IMR-90 (cell line): ENCODE data around the gene KRTAP10-6. TPM values are rescaled to one million over a fixed set of nuclear protein-coding genes. Genes with fewer than 3 reads are reported as not detected.

Experiments used
- ATAC-seq: fragments of 200-7000 bp; cut with Tn5 transposase; 2 replicates; pipeline ENCODE4 v1.9.1; 2020; ENCODE audit warnings: low read depth, mild to moderate bottlenecking, moderate library complexity
- BruUV-seq: library from RNA; stranded (reverse); fragments of 400-500 nt; replicated peaks from 2 replicates; lab custom pipeline; 2021; lab: Mats Ljungman, UMichigan
- CTCF ChIA-PET: fragments of 300-600 bp; formaldehyde crosslinking; extraction: SDS; loops from one replicate; lab custom pipeline; 2021; ENCODE audit warnings: antibody characterized with exemption; lab: Yijun Ruan, JAX
- POLR2A ChIA-PET: fragments of 300-600 bp; sonication (Branson Sonifier 250); formaldehyde crosslinking; loops from one replicate; lab custom pipeline; 2022; ENCODE audit warnings: antibody characterized with exemption; ENCODE audit not compliant: unreplicated experiment; lab: Charles Lee
- DNase-seq: peaks from one replicate; pipeline ENCODE4 v3.0.0; 2013
- H2AFZ ChIP-seq: replicated peaks from 2 replicates; pipeline ENCODE3; 2013; ENCODE audit warnings: low read length, mild to moderate bottlenecking; ENCODE audit not compliant: poor library complexity
- H2AK5ac ChIP-seq: 2 replicates; pipeline ENCODE4 v1.6.1; 2013; ENCODE audit warnings: low read depth, low read length, inconsistent platforms
- H2AK9ac ChIP-seq: replicated peaks from 2 replicates; pipeline ENCODE3; 2013; ENCODE audit warnings: mild to moderate bottlenecking, low read depth, low read length, moderate library complexity; ENCODE audit not compliant: poor library complexity
- H2BK120ac ChIP-seq: 2 replicates; pipeline ENCODE4 v1.6.1; 2013; ENCODE audit warnings: low read depth, low read length, inconsistent platforms
- H2BK15ac ChIP-seq: 3 replicates; pipeline ENCODE4 v1.6.1; 2013; ENCODE audit warnings: low read depth, low read length, inconsistent platforms
- H2BK20ac ChIP-seq: 2 replicates; pipeline ENCODE4 v1.6.1; 2013; ENCODE audit warnings: low read depth, mild to moderate bottlenecking, inconsistent platforms, low read length, moderate library complexity
- H2BK5ac ChIP-seq: 2 replicates; pipeline ENCODE4 v1.6.1; 2013; ENCODE audit warnings: mild to moderate bottlenecking, low read depth, low read length, inconsistent platforms; ENCODE audit not compliant: poor library complexity, severe bottlenecking
- H3K14ac ChIP-seq: replicated peaks from 2 replicates; pipeline ENCODE4 v1.6.1; 2013; ENCODE audit warnings: low read depth, low read length, inconsistent platforms
- H3K18ac ChIP-seq: 2 replicates; pipeline ENCODE4 v1.6.1; 2013; ENCODE audit warnings: low read depth, low read length, control low read depth
- H3K23ac ChIP-seq: 2 replicates; pipeline ENCODE4 v1.6.1; 2013; ENCODE audit warnings: low read depth, low read length, inconsistent platforms
- H3K27ac ChIP-seq: 2 replicates; pipeline ENCODE4 v1.5.1; 2013; ENCODE audit warnings: mild to moderate bottlenecking, control low read depth, low read length; ENCODE audit not compliant: insufficient read depth
- H3K27me3 ChIP-seq: 2 replicates; pipeline ENCODE4 v1.6.1; 2013; ENCODE audit warnings: low read length; ENCODE audit not compliant: control insufficient read depth, insufficient read depth
- H3K36me3 ChIP-seq: 2 replicates; pipeline ENCODE4 v1.6.1; 2013; ENCODE audit warnings: low read length, mixed read lengths; ENCODE audit not compliant: control insufficient read depth, insufficient read depth
- H3K4ac ChIP-seq: 2 replicates; pipeline ENCODE4 v1.6.1; 2013; ENCODE audit warnings: low read depth, low read length, inconsistent platforms
- H3K4me1 ChIP-seq: 2 replicates; pipeline ENCODE4 v1.6.1; 2013; ENCODE audit warnings: low read length, mixed read lengths; ENCODE audit not compliant: control insufficient read depth, insufficient read depth
- H3K4me2 ChIP-seq: 2 replicates; pipeline ENCODE4 v1.6.1; 2013; ENCODE audit warnings: low read depth, mild to moderate bottlenecking, control low read depth, low read length, moderate library complexity
- H3K4me3 ChIP-seq: 2 replicates; pipeline ENCODE4 v1.5.1; 2013; ENCODE audit warnings: low read depth, mild to moderate bottlenecking, control low read depth, low read length, moderate library complexity; ENCODE audit not compliant: insufficient read depth
- H3K56ac ChIP-seq: 2 replicates; pipeline ENCODE4 v1.6.1; 2013; ENCODE audit warnings: low read length, inconsistent platforms; ENCODE audit not compliant: insufficient read depth; ENCODE audit errors: extremely low read depth
- H3K79me1 ChIP-seq, 2 experiments: 2 replicates each; pipeline ENCODE4 v1.6.1; 2013; ENCODE audit warnings: low read length in 2 of 2, inconsistent platforms in 1 of 2, low read depth in 1 of 2
- H3K9ac ChIP-seq: 2 replicates; pipeline ENCODE4 v1.6.1; 2013; ENCODE audit warnings: low read depth, low read length, control low read depth
- H3K9me1 ChIP-seq: 2 replicates; pipeline ENCODE4 v1.6.1; 2013; ENCODE audit warnings: low read length, inconsistent platforms; ENCODE audit not compliant: insufficient read depth
- H3K9me3 ChIP-seq: 2 replicates; pipeline ENCODE4 v1.6.1; 2013; ENCODE audit warnings: low read length; ENCODE audit not compliant: control insufficient read depth, insufficient read depth
- H4K20me1 ChIP-seq: 2 replicates; pipeline ENCODE4 v1.6.1; 2013; ENCODE audit warnings: low read length, inconsistent platforms; ENCODE audit not compliant: insufficient read depth
- H4K5ac ChIP-seq: 2 replicates; pipeline ENCODE4 v1.6.1; 2013; ENCODE audit warnings: mild to moderate bottlenecking, low read depth, low read length, control low read depth
- H4K8ac ChIP-seq, 2 experiments: 2 replicates each; pipeline ENCODE4 v1.6.1; 2013; ENCODE audit warnings: low read depth in 2 of 2, low read length in 2 of 2, control low read depth in 1 of 2, inconsistent platforms in 1 of 2
- H4K91ac ChIP-seq: 2 replicates; pipeline ENCODE4 v1.6.1; 2013; ENCODE audit warnings: low read depth, low read length, inconsistent platforms; ENCODE audit not compliant: insufficient read depth
- BHLHE40 ChIP-seq: fragments of 150-350 bp; IDR thresholded peaks from 2 replicates; pipeline ENCODE4 v1.6.1; 2016; ENCODE audit warnings: mild to moderate bottlenecking, low read depth, low read length
- CEBPB ChIP-seq: IDR thresholded peaks from 2 replicates; pipeline ENCODE4 v1.6.1; 2012; ENCODE audit warnings: low read depth, low read length, improper control_type of control experiment
- CHD1 ChIP-seq: IDR thresholded peaks from 2 replicates; pipeline ENCODE4 v1.6.1; 2012; ENCODE audit warnings: low read depth, low read length, improper control_type of control experiment
- MAFK ChIP-seq: IDR thresholded peaks from 2 replicates; pipeline ENCODE4 v1.6.1; 2012; ENCODE audit warnings: low read depth, low read length, improper control_type of control experiment
- MAZ ChIP-seq: IDR thresholded peaks from 2 replicates; pipeline ENCODE4 v1.6.1; 2012; ENCODE audit warnings: low read depth, mild to moderate bottlenecking, low read length, improper control_type of control experiment, moderate library complexity, borderline replicate concordance
- MXI1 ChIP-seq: IDR thresholded peaks from 2 replicates; pipeline ENCODE4 v1.6.1; 2012; ENCODE audit warnings: low read depth, mild to moderate bottlenecking, low read length, moderate library complexity, borderline replicate concordance
- POLR2A ChIP-seq: IDR thresholded peaks from 2 replicates; pipeline ENCODE4 v1.6.1; 2012; ENCODE audit warnings: mild to moderate bottlenecking, low read depth, low read length
- RAD21 ChIP-seq: IDR thresholded peaks from 2 replicates; pipeline ENCODE4 v1.6.1; 2012; ENCODE audit warnings: low read length, improper control_type of control experiment
- RFX5 ChIP-seq: IDR thresholded peaks from 2 replicates; pipeline ENCODE4 v1.8.0; 2012; ENCODE audit warnings: low read depth, mild to moderate bottlenecking, low read length, moderate library complexity
- WGBS, 2 experiments: methylation state at CpG; one replicate each; pipeline versions ENCODE4 v1.1.5 to v1.1.7; 2013; ENCODE audit warnings: missing lambda C conversion rate in 2 of 2; ENCODE audit not compliant: insufficient read length in 1 of 2; ENCODE audit errors: extremely low coverage in 2 of 2; 5-methylcytosine and 5-hydroxymethylcytosine counted together
- dilution Hi-C: fragments of 300-500 bp; cut with HindIII; formaldehyde crosslinking; loops from one replicate; pipeline ENCODE4 v1.14.3; 2018; ENCODE audit warnings: low sequenced_read_pairs; ENCODE audit not compliant: unreplicated experiment
- in situ Hi-C: fragments of 300-500 bp; cut with MboI; formaldehyde crosslinking; loops from 3 replicates; pipeline ENCODE4 v1.14.3; 2019; ENCODE audit warnings: low sequenced_read_pairs, inconsistent platforms, mixed read lengths
- intact Hi-C: fragments of 100-400 bp; cut with micrococcal nuclease; formaldehyde crosslinking; loops from 2 replicates; pipeline ENCODE4 v1.10.0; 2022
- polyA plus RNA-seq, 3 experiments: library from polyadenylated mRNA; depleted of rRNA; stranded (reverse); fragments of >200 nt; gene quantifications; 2 replicates each; pipeline ENCODE4 v1.2.3, GENCODE V29; 2012; ENCODE audit warnings: low replicate concordance in 1 of 3
- total RNA-seq: library from RNA; depleted of rRNA; stranded (reverse); fragments of >200 nt; gene quantifications from 2 replicates; pipeline ENCODE4 v1.2.3, GENCODE V29; 2012
- TF ChIP-seq, protein P1 (sequence below): conservative IDR thresholded peaks from 2 replicates; pipeline ENCODE4 v1.5.1; 2012; ENCODE audit warnings: mild to moderate bottlenecking, low read depth, low read length, improper control_type of control experiment
- TF ChIP-seq, protein P2 (sequence below): fragments of 150-350 bp; IDR thresholded peaks from 2 replicates; pipeline ENCODE4 v1.6.1; 2017; ENCODE audit warnings: mild to moderate bottlenecking, antibody characterized with exemption, low read length, low read depth
- TF ChIP-seq, protein P3 (sequence below): fragments of 150-350 bp; IDR thresholded peaks from 2 replicates; pipeline ENCODE4 v1.6.1; 2016; ENCODE audit warnings: low read depth, mild to moderate bottlenecking, low read length, moderate library complexity, borderline replicate concordance

Gene KRTAP10-6
- total and polyA plus RNA-seq, 2 of the 4 experiments (the other 2 are of a cell fraction): not detected

DNA sequence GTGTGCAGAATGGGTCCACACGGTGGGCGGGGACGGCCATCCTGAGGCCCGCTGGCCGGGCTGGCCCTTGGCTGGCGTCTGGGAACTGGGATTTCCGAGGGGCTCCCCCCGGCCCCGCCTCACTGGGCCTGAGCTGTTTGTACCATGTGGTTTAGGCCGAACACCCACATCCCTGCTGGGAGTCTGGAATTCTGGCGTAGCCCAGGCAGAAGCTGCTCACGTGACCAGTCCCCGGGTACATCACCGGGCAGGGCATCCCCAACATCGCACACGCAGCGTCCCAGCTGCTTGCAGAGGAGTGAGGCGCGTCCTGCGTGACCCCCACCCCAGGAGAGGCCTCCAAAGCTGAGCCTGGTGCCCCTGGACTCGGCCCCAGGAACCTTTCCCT is 10.2 kb upstream of the KRTAP10-6 start:
- Histone ChIP-seq H3K18ac (no peak overlapping the region), H2BK5ac (no peak overlapping the region), H4K8ac (no peak overlapping the region), H3K27me3 (peaks cover 2% of the 10 kb centered on the region), H3K4me1 (no peaks in the 10 kb centered on the region), H3K4ac (no peak overlapping the region), H3K4me2 (no peak overlapping the region), H3K27ac (no peak overlapping the region), H4K5ac (no peak overlapping the region), H3K9ac (no peak overlapping the region), H3K9me1 (no peaks in the 10 kb centered on the region), H2AFZ (no peak overlapping the region), H3K56ac (no peak overlapping the region), H2AK9ac (no peak overlapping the region), H4K20me1 (no peaks in the 10 kb centered on the region), H3K9me3 (no peaks in the 10 kb centered on the region), H3K14ac (no peak overlapping the region), H2BK120ac (no peak overlapping the region), H3K36me3 (no peaks in the 10 kb centered on the region), H2AK5ac (no peak overlapping the region), H3K23ac (no peak overlapping the region), H4K91ac (no peak overlapping the region), H3K4me3 (no peak overlapping the region), H2BK15ac (no peak overlapping the region), H3K79me1 (no peaks in the 10 kb centered on the region), H2BK20ac (no peak overlapping the region)
- BruUV-seq: no TSS peak
- in situ Hi-C loops: no loop called here
- DNase-seq (no peak), ATAC-seq (no peak)
- dilution Hi-C loops: no loop called here
- 46% methylated on average over 10 of the region's 21 CpGs; no CpG with 5 or more reads in 1 of the 2 experiments for WGBS, 2 experiments
- no peak for TF ChIP-seq CEBPB
- TF ChIP-seq, protein P1, sequence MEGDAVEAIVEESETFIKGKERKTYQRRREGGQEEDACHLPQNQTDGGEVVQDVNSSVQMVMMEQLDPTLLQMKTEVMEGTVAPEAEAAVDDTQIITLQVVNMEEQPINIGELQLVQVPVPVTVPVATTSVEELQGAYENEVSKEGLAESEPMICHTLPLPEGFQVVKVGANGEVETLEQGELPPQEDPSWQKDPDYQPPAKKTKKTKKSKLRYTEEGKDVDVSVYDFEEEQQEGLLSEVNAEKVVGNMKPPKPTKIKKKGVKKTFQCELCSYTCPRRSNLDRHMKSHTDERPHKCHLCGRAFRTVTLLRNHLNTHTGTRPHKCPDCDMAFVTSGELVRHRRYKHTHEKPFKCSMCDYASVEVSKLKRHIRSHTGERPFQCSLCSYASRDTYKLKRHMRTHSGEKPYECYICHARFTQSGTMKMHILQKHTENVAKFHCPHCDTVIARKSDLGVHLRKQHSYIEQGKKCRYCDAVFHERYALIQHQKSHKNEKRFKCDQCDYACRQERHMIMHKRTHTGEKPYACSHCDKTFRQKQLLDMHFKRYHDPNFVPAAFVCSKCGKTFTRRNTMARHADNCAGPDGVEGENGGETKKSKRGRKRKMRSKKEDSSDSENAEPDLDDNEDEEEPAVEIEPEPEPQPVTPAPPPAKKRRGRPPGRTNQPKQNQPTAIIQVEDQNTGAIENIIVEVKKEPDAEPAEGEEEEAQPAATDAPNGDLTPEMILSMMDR: no peak
- TF ChIP-seq RFX5: no peak
- no peak for TF ChIP-seq MAFK
- no peak for TF ChIP-seq RAD21
- TF ChIP-seq, protein P2, sequence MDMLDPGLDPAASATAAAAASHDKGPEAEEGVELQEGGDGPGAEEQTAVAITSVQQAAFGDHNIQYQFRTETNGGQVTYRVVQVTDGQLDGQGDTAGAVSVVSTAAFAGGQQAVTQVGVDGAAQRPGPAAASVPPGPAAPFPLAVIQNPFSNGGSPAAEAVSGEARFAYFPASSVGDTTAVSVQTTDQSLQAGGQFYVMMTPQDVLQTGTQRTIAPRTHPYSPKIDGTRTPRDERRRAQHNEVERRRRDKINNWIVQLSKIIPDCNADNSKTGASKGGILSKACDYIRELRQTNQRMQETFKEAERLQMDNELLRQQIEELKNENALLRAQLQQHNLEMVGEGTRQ: no peak
- TF ChIP-seq MAZ: no peak
- TF ChIP-seq CHD1: no peak
- no peak for TF ChIP-seq BHLHE40
- TF ChIP-seq POLR2A: no peak
- TF ChIP-seq MXI1: no peak
- TF ChIP-seq, protein P3, sequence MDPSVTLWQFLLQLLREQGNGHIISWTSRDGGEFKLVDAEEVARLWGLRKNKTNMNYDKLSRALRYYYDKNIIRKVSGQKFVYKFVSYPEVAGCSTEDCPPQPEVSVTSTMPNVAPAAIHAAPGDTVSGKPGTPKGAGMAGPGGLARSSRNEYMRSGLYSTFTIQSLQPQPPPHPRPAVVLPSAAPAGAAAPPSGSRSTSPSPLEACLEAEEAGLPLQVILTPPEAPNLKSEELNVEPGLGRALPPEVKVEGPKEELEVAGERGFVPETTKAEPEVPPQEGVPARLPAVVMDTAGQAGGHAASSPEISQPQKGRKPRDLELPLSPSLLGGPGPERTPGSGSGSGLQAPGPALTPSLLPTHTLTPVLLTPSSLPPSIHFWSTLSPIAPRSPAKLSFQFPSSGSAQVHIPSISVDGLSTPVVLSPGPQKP: no peak
- CTCF ChIA-PET: no interaction called here
- intact Hi-C loops: no loop called here
- POLR2A ChIA-PET: no interaction called here
